ENCODE data around the gene RAB3A. TPM values are rescaled to one million over a fixed set of nuclear protein-coding genes. Genes with fewer than 3 reads are reported as not detected.

RAB3A gene
- total RNA-seq, 2 donors from 2014 or later: 23.8 to 29.2 TPM

DNA sequence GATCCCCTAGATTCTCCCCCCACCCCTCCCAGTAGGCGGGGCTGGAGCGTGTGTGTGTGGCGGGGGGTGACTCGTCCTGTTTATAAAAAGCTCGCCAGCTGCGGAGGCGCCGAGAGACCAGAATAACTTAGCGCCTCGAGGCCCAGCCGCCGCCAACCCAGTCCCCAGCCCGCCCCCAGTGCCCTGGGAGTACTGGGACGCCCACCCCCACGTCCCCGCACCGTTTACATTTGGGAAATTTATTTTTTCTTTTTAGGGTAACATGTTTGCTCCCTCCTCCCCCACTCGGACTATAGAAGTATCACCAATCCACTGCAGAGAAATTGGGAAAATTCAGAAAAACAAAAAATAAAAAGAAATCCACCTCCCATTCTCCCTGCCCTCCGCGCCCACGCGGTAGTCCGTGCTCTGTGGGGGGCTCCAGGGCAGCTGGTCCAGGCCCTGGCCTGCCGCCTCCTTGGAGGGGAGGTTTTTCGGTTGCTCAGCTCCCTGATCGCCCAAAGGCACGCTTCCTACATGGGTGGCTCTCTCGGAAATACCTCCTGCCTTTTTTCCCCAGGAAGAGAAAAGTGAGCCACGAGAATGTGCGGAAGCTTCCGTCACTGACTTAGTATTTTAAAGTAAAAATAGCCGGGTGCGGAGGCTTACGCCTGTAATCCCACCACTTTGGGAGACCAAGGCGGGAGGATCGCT is 1.5 kb upstream of the RAB3A start:
- ATAC-seq: peak; percentile 41 to 46
- peak; percentile 87 for DNase-seq
- intact Hi-C loops (cut with DNase I): loop anchor here in 1 of 2 donors (10.0 kb wide), 1 partner anchor 209 kb away; the partner anchor contains the start of gene SSBP4

DNA sequence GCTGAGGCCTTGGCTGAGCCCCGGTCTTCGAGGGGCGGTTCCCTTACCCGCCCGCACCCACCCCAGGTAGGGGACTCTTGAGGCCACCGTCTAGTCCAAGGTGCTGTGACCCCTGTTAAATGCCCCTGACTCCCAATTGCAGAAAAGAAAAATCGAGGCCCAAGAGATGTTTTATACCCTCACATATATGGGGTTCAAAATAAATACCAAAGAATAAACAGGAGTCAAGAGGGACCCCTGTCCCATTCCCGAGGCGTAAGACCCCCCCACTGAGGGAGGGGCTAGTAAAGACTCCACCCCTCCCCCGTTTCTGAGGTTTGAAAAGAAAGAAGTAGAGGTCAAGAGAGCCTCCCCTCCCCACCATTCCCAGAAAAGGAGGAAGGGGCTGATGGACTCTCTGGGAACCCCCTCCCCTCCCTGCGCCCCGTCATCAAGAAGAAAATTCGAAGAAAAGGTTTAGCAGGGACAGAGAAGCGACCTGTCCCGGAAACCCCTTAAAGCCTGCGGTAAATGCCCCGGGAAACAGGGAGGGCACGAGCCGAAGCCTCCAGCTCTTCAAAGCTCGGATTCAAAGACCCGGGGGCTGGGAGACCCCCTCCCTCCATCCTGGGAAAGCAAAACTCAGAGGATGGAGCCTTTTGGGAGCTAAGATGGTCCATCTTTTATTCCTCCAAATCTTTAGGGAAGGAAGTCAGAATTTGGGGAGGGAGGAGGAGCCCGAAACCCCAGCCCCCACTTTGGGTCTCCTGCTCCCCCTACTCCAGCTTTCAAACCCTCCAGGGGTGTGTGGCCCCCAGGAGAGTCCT is 755 bp upstream of the RAB3A start:
- intact Hi-C loops (cut with DNase I): loop anchor here in 1 of 2 donors (10.0 kb wide), 1 partner anchor 210 kb away; the partner anchor contains the start of gene SSBP4
- ATAC-seq: peak; percentile 15 to 38
- no peak for DNase-seq

DNA sequence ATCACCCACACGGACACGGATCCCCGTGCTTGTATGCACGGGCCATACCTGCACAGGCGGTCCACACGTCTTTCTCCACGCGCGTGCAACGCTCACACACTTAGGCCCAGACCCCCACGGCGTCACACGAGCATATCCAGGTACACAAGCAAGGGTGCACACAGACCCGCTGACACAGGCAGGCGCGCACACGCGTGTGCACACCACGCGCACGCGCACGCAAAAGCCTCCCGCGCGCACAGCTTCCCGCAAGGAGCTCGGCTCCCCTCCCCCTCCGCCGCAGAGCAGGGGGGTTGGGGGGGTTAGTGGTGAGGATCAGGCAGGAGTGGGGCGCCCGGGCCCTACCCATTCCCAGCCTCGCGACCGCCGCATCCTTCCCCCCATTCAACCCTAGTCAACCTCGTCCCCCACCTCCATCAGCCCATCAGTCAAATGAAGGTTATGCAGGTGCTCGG is 407 bp downstream of the RAB3A start:
- peak in 1 of 2 donors; percentile 4 for ATAC-seq
- DNase-seq: peak; percentile 60
- intact Hi-C loops (cut with DNase I): loop anchor here in 1 of 2 donors (10.0 kb wide), 1 partner anchor 211 kb away; the partner anchor contains the start of gene SSBP4

DNA sequence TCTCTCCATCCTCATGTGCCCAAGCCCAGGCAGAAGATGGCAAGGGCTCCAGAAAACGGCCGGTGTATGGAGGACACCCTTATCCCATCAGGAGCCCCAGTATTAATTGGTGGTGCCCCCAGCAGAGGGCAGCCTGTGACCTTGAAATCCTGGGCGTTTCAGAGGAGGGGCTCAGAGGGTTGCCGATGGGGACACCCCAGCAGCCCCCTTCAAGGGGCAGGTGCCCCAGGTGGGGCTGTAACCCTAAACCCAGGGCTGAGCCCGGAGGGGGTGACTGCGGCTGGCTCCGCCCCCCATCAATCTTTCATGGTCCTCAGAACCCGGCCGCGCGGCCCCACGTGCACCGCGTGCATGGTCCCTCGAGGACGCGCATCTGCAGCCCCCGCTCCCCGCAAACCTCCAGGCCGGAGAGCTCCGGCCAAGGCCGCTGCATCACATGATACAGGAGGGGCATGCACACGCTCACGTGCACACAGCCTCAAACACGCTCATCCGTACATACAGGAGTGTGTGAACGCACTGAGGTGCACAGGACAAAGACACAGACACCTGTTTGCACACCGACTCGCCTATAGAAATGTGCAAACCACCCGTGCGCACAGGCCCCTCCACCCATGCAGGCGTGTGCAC is 949 bp downstream of the RAB3A start:
- intact Hi-C loops (cut with DNase I): loop anchor here in 1 of 2 donors (10.0 kb wide), 1 partner anchor 212 kb away; the partner anchor contains the start of gene SSBP4
- ATAC-seq: no peak
- peak; percentile 46 for DNase-seq

DNA sequence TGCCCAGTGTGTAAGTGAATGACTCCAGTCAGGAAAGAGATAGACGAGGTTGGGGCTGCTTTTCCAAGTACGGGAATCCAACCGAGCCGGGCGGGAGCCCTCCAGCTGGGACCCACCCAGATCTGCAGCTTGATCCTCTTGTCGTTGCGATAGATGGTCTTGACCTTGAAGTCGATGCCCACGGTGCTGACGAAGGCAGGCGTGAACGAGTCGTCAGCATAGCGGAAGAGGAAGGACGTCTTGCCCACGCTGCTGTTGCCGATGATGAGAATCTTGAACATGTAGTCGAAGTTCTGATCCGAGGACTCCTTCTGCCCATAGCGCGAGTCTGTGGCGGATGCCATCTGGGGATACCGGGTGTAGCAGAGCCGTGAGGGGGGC is 1.5 kb downstream of the RAB3A start:
- ATAC-seq: no peak
- intact Hi-C loops (cut with DNase I): loop anchor here in 1 of 2 donors (10.0 kb wide), 1 partner anchor 212 kb away; the partner anchor contains the start of gene SSBP4
- no peak for DNase-seq

DNA sequence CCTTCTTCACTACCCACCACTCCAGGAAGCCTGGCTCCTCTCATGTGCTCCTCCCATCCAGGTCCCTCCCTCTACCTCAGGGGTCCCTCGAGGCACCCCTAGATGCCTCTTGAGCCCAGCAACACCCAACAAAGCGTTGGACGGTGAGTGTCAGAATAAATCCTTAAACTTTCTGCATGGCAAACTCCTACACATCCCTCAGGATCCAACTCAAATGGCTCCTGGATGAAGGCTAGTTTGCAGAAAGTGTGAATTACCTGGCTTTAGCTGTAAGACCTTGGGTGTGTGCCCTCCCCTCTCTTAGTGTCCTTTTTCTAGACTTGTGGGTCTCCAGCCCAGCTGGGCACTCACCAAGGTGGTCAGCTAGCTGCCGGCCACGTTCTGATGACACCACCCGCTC is 5.5 kb downstream of the RAB3A start:
- ATAC-seq (no peak), DNase-seq (no peak)
- intact Hi-C loops (cut with DNase I): no loop called here

DNA sequence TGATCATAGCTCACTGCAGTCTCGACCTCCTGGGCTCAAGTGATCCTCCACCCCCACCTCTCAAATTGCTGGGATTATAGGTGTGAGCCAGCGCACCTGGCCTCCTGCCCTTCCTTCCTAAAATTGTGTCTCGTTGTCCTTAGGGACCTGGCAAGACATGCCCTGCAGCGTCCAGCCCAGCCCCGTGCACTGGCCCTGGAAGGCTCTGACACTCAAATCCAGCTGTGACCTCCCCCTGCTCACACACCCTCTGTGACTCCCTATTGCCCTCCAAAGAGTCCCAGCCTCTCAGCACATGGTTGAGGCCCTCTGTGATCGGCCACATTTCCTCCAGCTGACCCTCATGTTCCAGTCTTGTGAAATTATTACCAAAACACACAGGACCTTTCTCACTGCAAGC is 5.9 kb downstream of the RAB3A start:
- intact Hi-C loops (cut with DNase I): no loop called here

DNA sequence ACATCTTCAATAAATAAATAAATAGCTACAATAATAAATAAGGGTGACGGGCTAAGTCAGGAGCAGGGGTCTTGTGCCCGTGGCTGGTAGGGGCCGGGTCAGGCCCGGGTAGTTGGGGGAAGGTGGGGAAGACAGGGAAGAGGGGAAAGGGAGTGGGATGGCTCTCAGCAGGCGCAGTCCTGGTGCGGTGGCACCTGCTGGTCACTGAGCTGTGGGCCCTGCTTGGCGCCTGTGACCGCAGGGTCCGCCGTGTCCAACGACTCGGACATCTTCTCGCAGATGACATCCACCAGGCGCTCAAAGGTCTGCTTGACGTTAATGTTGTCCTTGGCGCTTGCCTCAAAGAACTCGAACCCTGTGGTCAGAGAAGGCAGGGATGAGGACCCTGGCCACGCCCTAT is 6.5 kb downstream of the RAB3A start:
- intact Hi-C loops (cut with DNase I): no loop called here
- DNase-seq (no peak), ATAC-seq (no peak)

More for the DNA sequence above, 5.9 kb downstream of the RAB3A start:
- DNase-seq (no peak), ATAC-seq (no peak)

DNA sequence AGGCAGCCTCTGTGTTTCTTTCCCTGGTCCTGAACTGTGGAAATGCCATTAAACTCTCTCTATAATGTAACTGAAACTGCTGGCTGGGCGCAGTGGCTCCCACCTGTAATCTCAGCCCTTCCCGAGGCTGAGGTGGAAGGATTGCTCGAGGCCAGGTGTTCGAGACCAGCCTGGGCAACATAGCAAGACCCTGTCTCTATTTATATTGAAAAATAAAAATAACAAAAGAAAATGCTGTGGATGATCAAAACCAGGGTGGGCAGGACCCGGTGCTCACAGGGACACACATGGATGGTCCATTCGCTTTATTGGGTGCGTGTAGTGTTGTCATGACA is 7.4 kb downstream of the RAB3A start:
- ATAC-seq: no peak
- no peak for DNase-seq
- intact Hi-C loops (cut with DNase I): no loop called here

DNA sequence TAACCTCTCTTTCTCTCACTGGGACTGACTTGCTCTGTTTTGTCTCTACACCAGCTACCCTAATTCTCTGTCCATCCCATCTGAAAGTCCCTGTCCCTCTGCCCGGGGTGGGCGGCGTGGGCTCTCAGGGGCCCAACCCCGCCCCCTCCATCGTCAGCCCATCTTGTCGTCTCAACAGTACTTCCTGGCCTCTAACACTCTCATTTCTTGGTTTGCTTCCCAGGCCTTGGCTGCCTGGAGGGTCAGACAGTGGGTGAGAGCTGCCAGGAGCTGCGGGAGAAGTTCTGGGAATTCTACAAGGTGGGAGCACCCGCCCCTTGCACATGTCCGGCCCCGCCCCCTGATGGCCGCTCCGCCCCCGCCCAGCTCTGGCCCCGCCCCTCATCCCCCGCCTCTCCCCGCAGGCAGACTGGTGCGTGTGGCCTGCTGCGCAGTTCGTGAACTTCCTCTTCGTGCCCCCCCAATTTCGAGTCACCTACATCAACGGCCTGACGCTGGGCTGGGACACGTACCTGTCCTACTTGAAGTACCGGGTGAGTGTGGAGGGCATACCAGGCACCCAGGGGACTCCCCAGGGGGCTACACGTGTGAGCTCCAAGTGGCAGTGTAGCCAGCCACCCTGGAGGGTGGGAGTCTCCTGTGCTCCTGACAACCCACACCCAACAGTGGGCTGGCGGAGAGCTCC is 9.1 kb downstream of the RAB3A start:
- intact Hi-C loops (cut with DNase I): no loop called here
- ATAC-seq: no peak
- DNase-seq: peak; percentile 51

DNA sequence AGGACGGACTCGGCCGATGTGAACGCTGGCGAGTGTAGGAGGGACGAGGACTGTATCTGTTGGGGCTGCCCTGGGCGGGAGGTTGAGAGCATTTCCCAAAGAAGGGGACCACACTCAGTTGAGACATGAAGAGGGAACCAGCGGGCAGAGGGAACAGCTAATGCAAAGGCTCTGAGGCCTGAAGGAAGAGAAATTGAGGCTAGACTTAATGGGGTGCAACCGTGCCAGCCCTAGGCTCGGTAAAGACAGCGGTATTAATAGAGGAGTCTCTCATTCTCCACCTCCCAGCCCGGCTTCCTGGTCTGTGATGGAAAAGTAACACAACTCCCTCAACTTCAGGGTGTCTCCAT is 9.7 kb downstream of the RAB3A start:
- DNase-seq (no peak), ATAC-seq (no peak)
- intact Hi-C loops (cut with DNase I): no loop called here

DNA sequence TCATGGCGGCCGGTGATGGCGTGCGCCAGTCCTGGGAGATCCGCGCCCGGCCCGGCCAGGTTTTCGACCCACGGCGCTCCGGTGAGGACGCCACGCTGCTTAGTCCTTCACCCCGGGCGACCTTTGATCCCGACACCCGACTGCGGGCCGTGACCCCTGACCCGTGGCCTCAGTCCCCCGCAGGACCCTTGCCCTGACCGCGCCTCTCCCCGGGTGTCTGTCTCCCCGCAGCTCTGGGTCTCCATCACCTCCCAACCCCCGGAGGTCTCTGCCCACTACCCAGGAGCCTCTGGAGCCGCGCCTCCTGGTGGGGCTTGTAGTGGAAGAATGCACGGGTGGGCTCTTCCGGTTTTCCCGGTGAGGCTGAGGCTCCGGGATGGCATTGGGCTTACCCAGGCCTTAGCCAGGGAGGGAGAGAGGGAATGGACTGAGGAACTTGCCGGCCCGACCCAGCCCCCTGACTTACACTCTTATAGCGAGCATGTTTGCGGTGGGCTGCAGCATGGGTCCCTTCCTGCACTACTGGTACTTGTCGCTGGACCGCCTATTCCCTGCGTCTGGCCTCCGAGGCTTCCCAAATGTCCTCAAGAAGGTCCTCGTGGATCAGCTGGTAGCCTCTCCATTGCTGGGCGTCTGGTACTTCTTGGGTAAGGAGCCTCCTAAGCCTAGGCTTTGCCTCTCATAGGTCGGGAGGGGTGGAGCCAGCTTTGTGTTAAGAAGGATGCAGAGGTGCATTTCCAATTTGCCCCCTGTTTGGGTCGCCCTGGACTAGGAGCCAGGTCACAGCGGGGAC is 10.3 kb downstream of the RAB3A start:
- ATAC-seq (no peak), DNase-seq (peak; percentile 41)
- intact Hi-C loops (cut with DNase I): no loop called here

DNA sequence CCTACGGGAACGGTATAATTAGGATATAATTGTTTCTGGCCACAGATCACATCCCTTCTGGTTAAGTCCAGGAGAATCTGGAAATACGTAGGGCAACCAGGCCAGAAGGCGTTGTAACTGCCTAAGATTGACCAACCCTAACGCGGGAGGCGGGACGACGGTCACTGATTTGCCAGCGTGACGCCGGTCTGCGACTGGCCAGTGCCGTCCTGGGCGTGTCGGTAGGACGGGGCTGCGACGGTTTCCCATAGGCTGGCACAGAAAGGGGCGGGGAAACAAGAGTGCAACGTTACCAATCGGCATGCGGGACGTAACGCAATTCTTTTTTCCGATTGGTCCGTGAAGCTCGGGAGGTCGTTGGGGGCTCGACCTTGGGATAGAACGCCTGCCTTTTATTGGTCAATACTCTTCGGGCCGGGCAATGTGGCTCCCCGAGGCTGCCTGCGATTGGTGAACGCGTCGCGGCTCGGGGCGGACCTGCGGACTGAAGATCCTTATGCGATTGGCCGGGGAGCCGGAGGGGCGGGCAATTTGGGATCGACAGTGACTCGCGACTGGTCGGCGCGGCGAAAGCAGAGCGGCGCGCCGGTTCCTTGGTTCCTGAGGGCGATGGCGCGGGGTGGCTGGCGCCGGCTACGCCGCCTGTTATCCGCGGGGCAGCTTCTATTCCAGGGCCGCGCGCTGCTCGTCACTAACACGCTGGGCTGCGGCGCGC is 11.0 kb downstream of the RAB3A start, which contains the start of gene MPV17L2:
TSS of gene MPV17L2 (plus strand) at position 546 of the 715 bp plus-strand sequence. CDS start at position 610, 64 bp downstream.
- DNase-seq (peak; percentile 100), ATAC-seq (peak; percentile 95 to 96)
- intact Hi-C loops (cut with DNase I): no loop called here

DNA sequence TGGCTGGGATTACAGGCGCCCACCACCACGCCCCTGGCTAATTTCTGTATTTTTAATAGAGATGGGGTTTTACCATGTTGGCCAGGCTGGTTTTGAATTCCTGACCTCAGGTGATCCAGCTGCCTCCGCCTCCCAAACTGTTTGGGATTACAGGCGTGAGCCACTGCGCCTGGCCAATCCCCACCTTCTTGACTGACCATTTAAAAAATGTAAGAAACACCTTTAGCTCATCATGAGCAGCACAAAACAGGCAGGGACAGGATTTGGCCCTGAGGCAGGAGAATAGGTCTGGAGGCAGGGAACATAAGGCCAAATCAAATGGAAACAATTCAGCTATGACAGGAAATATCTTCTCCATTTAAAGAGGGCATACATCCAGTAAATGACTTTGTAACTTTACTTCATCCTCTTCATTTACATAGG is 12.2 kb downstream of the RAB3A start:
- DNase-seq: no peak
- intact Hi-C loops (cut with DNase I): no loop called here
- no peak for ATAC-seq

DNA sequence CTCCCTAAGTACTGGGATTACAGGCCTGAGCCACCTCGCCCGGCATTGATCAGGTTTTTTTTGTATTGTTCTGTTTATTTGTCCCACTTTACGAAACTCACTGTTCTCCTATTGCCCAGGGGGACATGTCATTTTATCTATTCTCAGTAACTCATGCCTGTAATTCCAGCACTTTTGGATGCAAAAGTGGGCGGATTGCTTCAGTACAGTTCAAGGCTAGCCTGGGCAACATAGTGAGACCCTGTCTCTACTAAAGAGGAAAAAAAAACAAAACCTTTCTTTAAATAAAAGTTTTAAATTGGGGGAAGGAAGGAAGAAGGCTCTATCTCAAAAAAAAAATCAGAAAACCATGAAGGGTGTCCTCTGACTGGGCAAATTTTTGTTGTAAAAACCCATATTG is 13.6 kb downstream of the RAB3A start:
- no peak for ATAC-seq
- no peak for DNase-seq
- intact Hi-C loops (cut with DNase I): no loop called here

DNA sequence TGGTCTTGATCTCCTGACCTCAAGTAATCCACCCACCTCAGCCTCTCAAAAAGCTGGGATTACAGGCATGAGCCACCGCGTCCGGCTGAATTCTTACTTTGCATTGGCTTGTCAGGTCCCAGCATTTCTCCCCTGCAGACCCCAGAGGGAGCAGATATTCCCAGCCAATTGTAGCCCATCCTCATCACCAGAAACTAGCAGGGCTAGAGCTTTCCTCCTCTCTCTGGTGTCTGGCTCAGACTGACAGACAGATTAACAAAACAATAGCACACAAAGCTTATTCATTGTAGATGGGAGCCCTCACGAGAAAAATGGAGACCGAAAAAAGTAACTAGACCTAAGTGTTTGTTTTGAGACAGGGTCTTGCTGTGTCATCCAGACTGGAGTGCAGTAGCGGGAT is 18.3 kb downstream of the RAB3A start:
- DNase-seq: no peak
- ATAC-seq: no peak
- intact Hi-C loops (cut with DNase I): no loop called here

DNA sequence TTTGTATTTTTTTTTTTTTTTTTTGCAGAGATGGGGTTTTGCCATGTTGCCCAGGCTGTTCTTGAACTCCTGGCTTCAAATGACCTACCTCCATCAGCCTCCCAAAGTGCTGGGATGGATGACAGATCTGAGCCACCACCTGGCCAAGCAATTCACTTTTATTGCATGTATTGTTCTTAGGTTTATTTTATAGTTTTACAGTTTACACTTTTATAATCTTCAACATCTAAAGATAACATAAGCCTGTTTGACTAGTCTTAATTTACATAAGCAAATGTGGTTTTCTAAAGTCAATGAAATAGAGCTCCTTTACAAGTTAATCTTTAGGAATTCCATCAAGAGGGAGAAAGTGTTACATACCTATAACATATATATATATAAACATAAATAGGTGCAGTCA is 20.3 kb downstream of the RAB3A start:
- ATAC-seq: no peak

DNA sequence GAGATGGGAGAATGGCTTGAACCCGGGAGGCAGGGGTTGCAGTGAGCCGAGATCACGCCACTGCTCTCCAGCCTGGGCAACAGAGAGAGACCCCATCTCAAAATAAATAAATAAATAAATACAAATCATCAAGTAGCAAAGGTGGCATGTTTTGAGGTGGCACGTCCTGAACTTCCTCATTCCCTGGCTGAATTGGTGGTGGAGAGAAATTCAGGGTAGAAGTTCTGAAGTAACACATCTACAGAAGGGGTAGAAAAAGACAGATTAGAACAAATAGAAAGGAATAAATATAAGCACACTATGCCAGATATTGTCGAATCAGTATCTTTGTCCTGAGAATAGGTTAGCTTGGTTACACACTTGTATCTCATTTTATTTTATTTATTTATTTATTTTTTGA is 23.9 kb downstream of the RAB3A start:
- no peak for DNase-seq
- intact Hi-C loops (cut with DNase I): no loop called here
- ATAC-seq: no peak

More for the DNA sequence above, 20.3 kb downstream of the RAB3A start:
- DNase-seq: no peak
- intact Hi-C loops (cut with DNase I): no loop called here

Measured in left cardiac atrium (tissue), 4 donors.